Stimulated activated CD8-positive, alpha-beta memory T cell treated with anti-CD3 and anti-CD28 coated beads, Interleukin-15, amount 100 ng/mL, for 24 hours (primary cell): ENCODE measurements around the gene DERL3.

ENCODE experiments used
- DNase-seq: peaks from one replicate; pipeline ENCODE4 v3.0.0-alpha.2; 2020; ENCODE audit warnings: low read depth

DERL3 gene

GRCh38 chr22:23831261-23831660 is 7.5 kb downstream of the DERL3 start:
- DNase-seq = no peak

- DNase-seq = no peak
These were observed 8.9 kb downstream of the DERL3 start for GRCh38 chr22:23829845-23830372.

- DNase-seq = no peak
These were observed 9.8 kb downstream of the DERL3 start for GRCh38 chr22:23828800-23829680.

GRCh38 chr22:23827351-23827995 is 11.3 kb downstream of the DERL3 start:
- DNase-seq = no peak

- DNase-seq = no peak
These were observed 12.1 kb downstream of the DERL3 start for GRCh38 chr22:23826510-23827350.

GRCh38 chr22:23825246-23825905 is 13.4 kb downstream of the DERL3 start:
- DNase-seq = no peak

- no peak for DNase-seq
These were observed 14.1 kb downstream of the DERL3 start for GRCh38 chr22:23824476-23825245.

GRCh38 chr22:23823331-23823791 is 15.4 kb downstream of the DERL3 start:
- no peak for DNase-seq

GRCh38 chr22:23822101-23822671 is 16.6 kb downstream of the DERL3 start:
- no peak for DNase-seq

GRCh38 chr22:23820748-23821211 is 18.0 kb downstream of the DERL3 start:
- no peak for DNase-seq

- DNase-seq = no peak
These were observed 20.3 kb downstream of the DERL3 start for GRCh38 chr22:23818541-23818940.

GRCh38 chr22:23817146-23817545 is 21.7 kb downstream of the DERL3 start:
- no peak for DNase-seq

- DNase-seq = no peak
These were observed 22.4 kb downstream of the DERL3 start for GRCh38 chr22:23816156-23816976.

GRCh38 chr22:23815541-23816155 is 23.2 kb downstream of the DERL3 start:
- DNase-seq = no peak

- DNase-seq = no peak
These were observed 26.4 kb downstream of the DERL3 start for GRCh38 chr22:23812378-23812777.

- DNase-seq = no peak
These were observed 32.0 kb downstream of the DERL3 start for GRCh38 chr22:23806837-23807236.

- DNase-seq = no peak
These were observed 34.0 kb downstream of the DERL3 start for GRCh38 chr22:23804781-23805291.

- no peak for DNase-seq
These were observed 35.6 kb downstream of the DERL3 start for GRCh38 chr22:23803001-23803819.
